ENCODE data around the gene ASTN2.

ASTN2 gene

GRCh38 chr9:117145811-117146490, 268.9 kb downstream of the ASTN2 start:
- no peaks in the 10 kb centered on the region for H3K36me3 Mint-ChIP-seq (ENCODE audit: low read depth)
- H3K27me3 Mint-ChIP-seq (ENCODE audit: low read depth): no peaks in the 10 kb centered on the region
- H3K4me3 Mint-ChIP-seq: no peak overlapping the region
- H3K4me1 Mint-ChIP-seq (ENCODE audit: low read depth): no peaks in the 10 kb centered on the region
- H3K9me3 Mint-ChIP-seq: no peaks in the 10 kb centered on the region
- no peak overlapping the region for H3K27ac Mint-ChIP-seq

GRCh38 chr9:117145081-117145480, 269.8 kb downstream of the ASTN2 start:
- H3K27ac Mint-ChIP-seq: no peak overlapping the region
- H3K27me3 Mint-ChIP-seq (ENCODE audit: low read depth): no peaks in the 10 kb centered on the region
- no peaks in the 10 kb centered on the region for H3K36me3 Mint-ChIP-seq (ENCODE audit: low read depth)
- no peaks in the 10 kb centered on the region for H3K9me3 Mint-ChIP-seq
- H3K4me1 Mint-ChIP-seq (ENCODE audit: low read depth): no peaks in the 10 kb centered on the region
- no peak overlapping the region for H3K4me3 Mint-ChIP-seq

- Mint-ChIP-seq H3K36me3 (ENCODE audit: low read depth) (no peaks in the 10 kb centered on the region), H3K4me3 (no peak overlapping the region), H3K27me3 (ENCODE audit: low read depth) (no peaks in the 10 kb centered on the region), H3K4me1 (ENCODE audit: low read depth) (no peaks in the 10 kb centered on the region), H3K9me3 (no peaks in the 10 kb centered on the region), H3K27ac (no peak overlapping the region)
Measured at GRCh38 chr9:117138231-117138630, 276.6 kb downstream of the ASTN2 start.

GRCh38 chr9:117136461-117136860, 278.4 kb downstream of the ASTN2 start:
- H3K36me3 Mint-ChIP-seq (ENCODE audit: low read depth): no peaks in the 10 kb centered on the region
- no peak overlapping the region for H3K4me3 Mint-ChIP-seq
- no peaks in the 10 kb centered on the region for H3K27me3 Mint-ChIP-seq (ENCODE audit: low read depth)
- no peaks in the 10 kb centered on the region for H3K9me3 Mint-ChIP-seq
- H3K27ac Mint-ChIP-seq: no peak overlapping the region
- no peaks in the 10 kb centered on the region for H3K4me1 Mint-ChIP-seq (ENCODE audit: low read depth)

- Mint-ChIP-seq H3K36me3 (ENCODE audit: low read depth) (no peaks in the 10 kb centered on the region), H3K4me1 (ENCODE audit: low read depth) (no peaks in the 10 kb centered on the region), H3K27me3 (ENCODE audit: low read depth) (no peaks in the 10 kb centered on the region), H3K4me3 (no peak overlapping the region), H3K9me3 (no peaks in the 10 kb centered on the region), H3K27ac (no peak overlapping the region)
Measured at GRCh38 chr9:117135501-117136098, 279.3 kb downstream of the ASTN2 start.

GRCh38 chr9:117134826-117135500, 279.9 kb downstream of the ASTN2 start:
- H3K4me3 Mint-ChIP-seq: no peak overlapping the region
- no peaks in the 10 kb centered on the region for H3K27me3 Mint-ChIP-seq (ENCODE audit: low read depth)
- H3K9me3 Mint-ChIP-seq: no peaks in the 10 kb centered on the region
- no peaks in the 10 kb centered on the region for H3K36me3 Mint-ChIP-seq (ENCODE audit: low read depth)
- H3K4me1 Mint-ChIP-seq (ENCODE audit: low read depth): no peaks in the 10 kb centered on the region
- H3K27ac Mint-ChIP-seq: no peak overlapping the region

- no peaks in the 10 kb centered on the region for H3K27me3 Mint-ChIP-seq (ENCODE audit: low read depth)
- H3K27ac Mint-ChIP-seq: no peak overlapping the region
- no peaks in the 10 kb centered on the region for H3K36me3 Mint-ChIP-seq (ENCODE audit: low read depth)
- H3K9me3 Mint-ChIP-seq: peaks cover 4% of the 10 kb centered on the region
- H3K4me1 Mint-ChIP-seq (ENCODE audit: low read depth): no peaks in the 10 kb centered on the region
- no peak overlapping the region for H3K4me3 Mint-ChIP-seq
Measured at GRCh38 chr9:117126871-117127270, 288.0 kb downstream of the ASTN2 start.

- H3K4me1 Mint-ChIP-seq (ENCODE audit: low read depth): no peaks in the 10 kb centered on the region
- no peaks in the 10 kb centered on the region for H3K36me3 Mint-ChIP-seq (ENCODE audit: low read depth)
- H3K27me3 Mint-ChIP-seq (ENCODE audit: low read depth): no peaks in the 10 kb centered on the region
- H3K9me3 Mint-ChIP-seq: peaks cover 8% of the 10 kb centered on the region
- H3K4me3 Mint-ChIP-seq: no peak overlapping the region
- no peak overlapping the region for H3K27ac Mint-ChIP-seq
Measured at GRCh38 chr9:117125531-117125930, 289.3 kb downstream of the ASTN2 start.

- H3K4me3 Mint-ChIP-seq: no peak overlapping the region
- H3K27me3 Mint-ChIP-seq (ENCODE audit: low read depth): no peaks in the 10 kb centered on the region
- H3K36me3 Mint-ChIP-seq (ENCODE audit: low read depth): no peaks in the 10 kb centered on the region
- no peaks in the 10 kb centered on the region for H3K4me1 Mint-ChIP-seq (ENCODE audit: low read depth)
- H3K9me3 Mint-ChIP-seq: peaks cover 18% of the 10 kb centered on the region
- H3K27ac Mint-ChIP-seq: no peak overlapping the region
Measured at GRCh38 chr9:117123729-117124128, 291.1 kb downstream of the ASTN2 start.

GRCh38 chr9:117122953-117123352, 291.9 kb downstream of the ASTN2 start:
- Mint-ChIP-seq H3K4me1 (ENCODE audit: low read depth) (no peaks in the 10 kb centered on the region), H3K27ac (no peak overlapping the region), H3K36me3 (ENCODE audit: low read depth) (no peaks in the 10 kb centered on the region), H3K27me3 (ENCODE audit: low read depth) (no peaks in the 10 kb centered on the region), H3K4me3 (no peak overlapping the region), H3K9me3 (peaks cover 20% of the 10 kb centered on the region)

- Mint-ChIP-seq H3K4me3 (no peak overlapping the region), H3K4me1 (ENCODE audit: low read depth) (no peaks in the 10 kb centered on the region), H3K9me3 (peaks cover 20% of the 10 kb centered on the region), H3K27me3 (ENCODE audit: low read depth) (no peaks in the 10 kb centered on the region), H3K36me3 (ENCODE audit: low read depth) (no peaks in the 10 kb centered on the region), H3K27ac (no peak overlapping the region)
Measured at GRCh38 chr9:117122102-117122501, 292.8 kb downstream of the ASTN2 start.

- H3K4me3 Mint-ChIP-seq: no peak overlapping the region
Measured at GRCh38 chr9:117121316-117121715, 293.5 kb downstream of the ASTN2 start.

GRCh38 chr9:117120061-117120460, 294.8 kb downstream of the ASTN2 start:
- no peaks in the 10 kb centered on the region for H3K36me3 Mint-ChIP-seq (ENCODE audit: low read depth)
- H3K4me1 Mint-ChIP-seq (ENCODE audit: low read depth): no peaks in the 10 kb centered on the region
- peaks cover 24% of the 10 kb centered on the region for H3K9me3 Mint-ChIP-seq
- no peak overlapping the region for H3K4me3 Mint-ChIP-seq
- no peak overlapping the region for H3K27ac Mint-ChIP-seq
- no peaks in the 10 kb centered on the region for H3K27me3 Mint-ChIP-seq (ENCODE audit: low read depth)

More at GRCh38 chr9:117121316-117121715, 293.5 kb downstream of the ASTN2 start:
- Mint-ChIP-seq H3K27me3 (ENCODE audit: low read depth) (no peaks in the 10 kb centered on the region), H3K36me3 (ENCODE audit: low read depth) (no peaks in the 10 kb centered on the region), H3K9me3 (peaks cover 20% of the 10 kb centered on the region), H3K27ac (no peak overlapping the region), H3K4me1 (ENCODE audit: low read depth) (no peaks in the 10 kb centered on the region)

GRCh38 chr9:117116084-117116483, 298.8 kb downstream of the ASTN2 start:
- Mint-ChIP-seq H3K9me3 (peaks cover 18% of the 10 kb centered on the region), H3K27me3 (ENCODE audit: low read depth) (no peaks in the 10 kb centered on the region), H3K4me3 (no peak overlapping the region), H3K36me3 (ENCODE audit: low read depth) (no peaks in the 10 kb centered on the region), H3K27ac (no peak overlapping the region), H3K4me1 (ENCODE audit: low read depth) (no peaks in the 10 kb centered on the region)

- H3K9me3 Mint-ChIP-seq: peaks cover 11% of the 10 kb centered on the region
- no peak overlapping the region for H3K27ac Mint-ChIP-seq
- no peak overlapping the region for H3K4me3 Mint-ChIP-seq
- H3K36me3 Mint-ChIP-seq (ENCODE audit: low read depth): no peaks in the 10 kb centered on the region
- no peaks in the 10 kb centered on the region for H3K27me3 Mint-ChIP-seq (ENCODE audit: low read depth)
- H3K4me1 Mint-ChIP-seq (ENCODE audit: low read depth): no peaks in the 10 kb centered on the region
Measured at GRCh38 chr9:117114768-117115167, 300.1 kb downstream of the ASTN2 start.

Data from T-helper 1 cell treated with Interleukin-12 subunit alpha and Interleukin-12 subunit beta and Interleukin-4 antibody, amounts not matched to agents 30 μg/mL and 1 μg/mL, for 36 hours (primary cell).